Measurements from ENCODE around the gene MLPH. TPM values are rescaled to one million over a fixed set of nuclear protein-coding genes. Genes with fewer than 3 reads are reported as not detected.

Gene MLPH
- total and polyA plus RNA-seq, 4 donors, result 1.6 to 25.9 (median 22.3) TPM

DNA sequence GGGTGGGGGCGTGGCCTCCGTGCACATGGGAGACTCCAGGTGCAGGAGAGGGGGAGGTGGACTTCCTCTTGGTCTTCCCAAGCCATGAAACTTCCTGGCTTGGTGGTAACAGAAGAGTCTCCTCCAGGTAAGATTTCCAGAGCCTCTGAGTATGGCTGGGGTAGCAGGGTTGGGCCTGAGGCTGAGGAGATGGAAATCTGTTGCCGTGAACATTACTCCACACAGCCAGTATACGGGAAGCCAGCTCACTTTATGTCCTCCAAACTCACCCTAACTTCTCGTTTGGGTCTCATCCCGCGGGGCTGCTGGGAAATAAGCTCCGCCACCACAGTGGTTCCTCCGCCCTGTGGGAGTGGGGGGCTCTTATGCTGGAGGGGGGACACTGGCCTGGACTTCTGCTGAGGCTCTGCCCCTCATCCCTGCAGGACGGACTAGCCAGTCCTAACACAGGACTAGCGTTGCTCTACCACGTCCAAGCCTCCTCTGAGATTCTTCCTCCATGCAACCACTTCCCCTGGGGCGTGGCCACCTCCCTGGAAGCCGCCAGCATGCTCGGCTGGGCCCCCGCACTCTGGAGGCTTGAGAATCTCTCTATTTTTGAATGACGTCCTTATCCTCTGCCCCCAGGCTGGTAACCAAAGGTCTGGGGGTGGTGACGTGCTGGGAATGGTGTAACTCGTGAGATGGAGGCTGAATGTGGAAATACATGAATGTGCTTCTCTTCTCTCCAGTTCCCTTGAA is 104.3 kb downstream of the MLPH start:
- no peak for DNase-seq (ENCODE audit: low spot score)
- H3K27me3 ChIP-seq (ENCODE audit: control insufficient read depth in 4 of 4, insufficient read depth in 4 of 4, low read length in 3 of 4), result no peaks in the 10 kb centered on the region
- peak overlapping the region; percentile 30 to 64 (median 41) for H3K4me3 ChIP-seq (ENCODE audit: low read depth in 1 of 3, low read length in 3 of 3)
- H3K9me3 ChIP-seq (ENCODE audit: control insufficient read depth in 4 of 4, low read length in 3 of 4), result no peaks in the 10 kb centered on the region
- TF ChIP-seq EGR1 (IDR thresholded peaks at IDR 0.05; ENCODE audit: low read depth in 2 of 2) (no peak), HNF4G (IDR thresholded peaks at IDR 0.05) (no peak), ATF3 (IDR thresholded peaks at IDR 0.05) (no peak), FOXA1 (IDR thresholded peaks at IDR 0.05) (no peak), HNF4A (conservative IDR thresholded peaks at IDR 0.05) (no peak), RXRA (IDR thresholded peaks at IDR 0.05) (no peak), NR2F2 (IDR thresholded peaks at IDR 0.05) (no peak)
- TF ChIP-seq, protein P1, sequence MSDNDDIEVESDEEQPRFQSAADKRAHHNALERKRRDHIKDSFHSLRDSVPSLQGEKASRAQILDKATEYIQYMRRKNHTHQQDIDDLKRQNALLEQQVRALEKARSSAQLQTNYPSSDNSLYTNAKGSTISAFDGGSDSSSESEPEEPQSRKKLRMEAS (IDR thresholded peaks at IDR 0.05), result no peak
- TF ChIP-seq, protein P2, sequence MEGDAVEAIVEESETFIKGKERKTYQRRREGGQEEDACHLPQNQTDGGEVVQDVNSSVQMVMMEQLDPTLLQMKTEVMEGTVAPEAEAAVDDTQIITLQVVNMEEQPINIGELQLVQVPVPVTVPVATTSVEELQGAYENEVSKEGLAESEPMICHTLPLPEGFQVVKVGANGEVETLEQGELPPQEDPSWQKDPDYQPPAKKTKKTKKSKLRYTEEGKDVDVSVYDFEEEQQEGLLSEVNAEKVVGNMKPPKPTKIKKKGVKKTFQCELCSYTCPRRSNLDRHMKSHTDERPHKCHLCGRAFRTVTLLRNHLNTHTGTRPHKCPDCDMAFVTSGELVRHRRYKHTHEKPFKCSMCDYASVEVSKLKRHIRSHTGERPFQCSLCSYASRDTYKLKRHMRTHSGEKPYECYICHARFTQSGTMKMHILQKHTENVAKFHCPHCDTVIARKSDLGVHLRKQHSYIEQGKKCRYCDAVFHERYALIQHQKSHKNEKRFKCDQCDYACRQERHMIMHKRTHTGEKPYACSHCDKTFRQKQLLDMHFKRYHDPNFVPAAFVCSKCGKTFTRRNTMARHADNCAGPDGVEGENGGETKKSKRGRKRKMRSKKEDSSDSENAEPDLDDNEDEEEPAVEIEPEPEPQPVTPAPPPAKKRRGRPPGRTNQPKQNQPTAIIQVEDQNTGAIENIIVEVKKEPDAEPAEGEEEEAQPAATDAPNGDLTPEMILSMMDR (IDR thresholded peaks at IDR 0.05; ENCODE audit: low read depth, low read length, missing input control), result no peak
- no peaks in the 10 kb centered on the region for H3K36me3 ChIP-seq (ENCODE audit: control insufficient read depth in 4 of 4, insufficient read depth in 3 of 4, low read depth in 1 of 4, low read length in 3 of 4)
- peaks cover 14 to 55% (median 38%) of the 10 kb centered on the region in 4 donors for H3K4me1 ChIP-seq (ENCODE audit: control insufficient read depth in 4 of 4, insufficient read depth in 4 of 4, low read length in 3 of 4)
- peak overlapping the region in 1 of 2 donors; percentile 36 for H3K9ac ChIP-seq (ENCODE audit: low read depth in 1 of 2, low read length in 2 of 2)
- 52% methylated on average over 19 of the region's 19 CpGs for WGBS
- peak overlapping the region; percentile 89 to 96 for H3K27ac ChIP-seq (ENCODE audit: low read depth in 1 of 2, low read length in 2 of 2)

DNA sequence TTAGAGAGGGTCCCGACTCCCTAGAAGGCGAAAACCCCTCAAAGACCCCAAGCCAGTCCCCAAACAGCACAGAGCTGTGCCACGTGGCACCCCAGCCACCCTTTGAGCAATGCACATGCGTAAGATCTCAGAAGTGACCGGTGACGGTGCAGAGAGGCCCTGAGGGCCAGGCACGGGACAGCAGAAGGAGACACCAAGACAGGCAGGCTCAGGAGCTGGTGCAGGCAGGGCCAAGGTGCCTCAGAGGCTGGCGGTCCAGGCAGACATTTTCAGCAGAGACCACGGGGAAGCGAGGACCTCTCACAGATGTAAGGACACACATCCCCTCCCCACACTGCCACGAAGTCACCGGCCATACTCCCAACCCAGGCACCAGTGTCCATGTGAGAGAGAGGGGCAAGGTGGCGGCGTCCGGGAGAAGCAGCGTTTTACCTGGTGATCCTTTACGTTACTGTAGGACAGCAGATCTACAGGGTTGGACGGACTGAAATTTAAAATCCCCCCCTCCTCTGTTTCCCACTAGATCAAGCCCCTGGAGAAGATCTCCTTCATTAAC is 105.5 kb downstream of the MLPH start:
- H3K36me3 ChIP-seq (ENCODE audit: control insufficient read depth in 4 of 4, insufficient read depth in 3 of 4, low read depth in 1 of 4, low read length in 3 of 4), result no peaks in the 10 kb centered on the region
- DNase-seq (ENCODE audit: low spot score), result no peak
- H3K9me3 ChIP-seq (ENCODE audit: control insufficient read depth in 4 of 4, low read length in 3 of 4), result no peaks in the 10 kb centered on the region
- no peaks in the 10 kb centered on the region for H3K27me3 ChIP-seq (ENCODE audit: control insufficient read depth in 4 of 4, insufficient read depth in 4 of 4, low read length in 3 of 4)
- no peak overlapping the region for H3K27ac ChIP-seq (ENCODE audit: low read depth in 1 of 2, low read length in 2 of 2)
- WGBS, result 95% methylated on average over 18 of the region's 18 CpGs
- H3K4me3 ChIP-seq (ENCODE audit: low read depth in 1 of 3, low read length in 3 of 3), result no peak overlapping the region
- no peak overlapping the region for H3K9ac ChIP-seq (ENCODE audit: low read depth in 1 of 2, low read length in 2 of 2)
- TF ChIP-seq FOXA1 (IDR thresholded peaks at IDR 0.05) (no peak), NR2F2 (IDR thresholded peaks at IDR 0.05) (no peak), TAF1 (conservative IDR thresholded peaks at IDR 0.05) (no peak), HNF4A (conservative IDR thresholded peaks at IDR 0.05) (no peak), EGR1 (IDR thresholded peaks at IDR 0.05; ENCODE audit: low read depth in 2 of 2) (no peak), RXRA (IDR thresholded peaks at IDR 0.05) (no peak), REST (IDR thresholded peaks at IDR 0.05) (no peak), SP1 (IDR thresholded peaks at IDR 0.05) (no peak), ATF3 (IDR thresholded peaks at IDR 0.05) (no peak), YY1 (IDR thresholded peaks at IDR 0.05) (no peak), JUND (IDR thresholded peaks at IDR 0.05) (no peak), FOXA2 (IDR thresholded peaks at IDR 0.05) (no peak), HNF4G (IDR thresholded peaks at IDR 0.05) (no peak), GABPA (IDR thresholded peaks at IDR 0.05 in 1 of 2, conservative IDR thresholded peaks at IDR 0.05 in 1 of 2) (no peak), RAD21 (IDR thresholded peaks at IDR 0.05) (no peak)
- TF ChIP-seq, protein P2 (IDR thresholded peaks at IDR 0.05; ENCODE audit: low read depth, low read length, missing input control), result no peak
- TF ChIP-seq, protein P1 (IDR thresholded peaks at IDR 0.05), result no peak
- TF ChIP-seq, protein P3, sequence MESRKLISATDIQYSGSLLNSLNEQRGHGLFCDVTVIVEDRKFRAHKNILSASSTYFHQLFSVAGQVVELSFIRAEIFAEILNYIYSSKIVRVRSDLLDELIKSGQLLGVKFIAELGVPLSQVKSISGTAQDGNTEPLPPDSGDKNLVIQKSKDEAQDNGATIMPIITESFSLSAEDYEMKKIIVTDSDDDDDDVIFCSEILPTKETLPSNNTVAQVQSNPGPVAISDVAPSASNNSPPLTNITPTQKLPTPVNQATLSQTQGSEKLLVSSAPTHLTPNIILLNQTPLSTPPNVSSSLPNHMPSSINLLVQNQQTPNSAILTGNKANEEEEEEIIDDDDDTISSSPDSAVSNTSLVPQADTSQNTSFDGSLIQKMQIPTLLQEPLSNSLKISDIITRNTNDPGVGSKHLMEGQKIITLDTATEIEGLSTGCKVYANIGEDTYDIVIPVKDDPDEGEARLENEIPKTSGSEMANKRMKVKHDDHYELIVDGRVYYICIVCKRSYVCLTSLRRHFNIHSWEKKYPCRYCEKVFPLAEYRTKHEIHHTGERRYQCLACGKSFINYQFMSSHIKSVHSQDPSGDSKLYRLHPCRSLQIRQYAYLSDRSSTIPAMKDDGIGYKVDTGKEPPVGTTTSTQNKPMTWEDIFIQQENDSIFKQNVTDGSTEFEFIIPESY (IDR thresholded peaks at IDR 0.05), result no peak
- peaks cover 14 to 44% (median 29%) of the 10 kb centered on the region in 4 donors for H3K4me1 ChIP-seq (ENCODE audit: control insufficient read depth in 4 of 4, insufficient read depth in 4 of 4, low read length in 3 of 4)
